Loucy (cell line): Measurements from ENCODE around the gene GTPBP4.

ENCODE experiments used
- EZH2phosphoT487 ChIP-seq: fragments of 200-600 bp; IDR thresholded peaks from 2 replicates; pipeline ENCODE4 v1.6.1; 2018; ENCODE audit warnings: antibody characterized with exemption, mild to moderate bottlenecking, moderate library complexity, borderline replicate concordance
- TF ChIP-seq, protein P1 (sequence below): fragments of 200-600 bp; sonication (generic); conservative IDR thresholded peaks from 2 replicates; pipeline ENCODE4 v1.5.1; 2014; ENCODE audit warnings: mild to moderate bottlenecking, antibody characterized with exemption, low read length

DNA sequence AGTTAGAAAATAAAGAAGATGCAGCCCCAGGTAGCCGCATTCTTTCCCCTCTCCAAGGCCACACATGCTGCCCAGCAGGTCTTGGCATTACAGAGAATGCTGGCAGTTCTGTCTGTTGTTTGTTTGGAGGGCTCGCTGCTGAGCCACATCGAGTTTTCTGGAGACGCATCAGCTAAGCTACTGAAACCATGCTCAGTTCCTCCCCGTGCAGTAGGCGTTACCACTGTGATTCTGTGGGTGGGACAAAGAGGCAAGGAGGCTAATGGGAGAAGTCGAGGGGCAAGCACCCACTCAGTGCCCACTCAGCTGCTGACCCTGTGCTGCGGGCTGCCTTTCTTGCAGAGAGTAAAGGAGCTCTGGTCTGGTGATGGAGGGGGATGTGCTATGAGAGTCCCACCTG lies 15.5 kb upstream of the GTPBP4 start:
- TF ChIP-seq, protein P1, sequence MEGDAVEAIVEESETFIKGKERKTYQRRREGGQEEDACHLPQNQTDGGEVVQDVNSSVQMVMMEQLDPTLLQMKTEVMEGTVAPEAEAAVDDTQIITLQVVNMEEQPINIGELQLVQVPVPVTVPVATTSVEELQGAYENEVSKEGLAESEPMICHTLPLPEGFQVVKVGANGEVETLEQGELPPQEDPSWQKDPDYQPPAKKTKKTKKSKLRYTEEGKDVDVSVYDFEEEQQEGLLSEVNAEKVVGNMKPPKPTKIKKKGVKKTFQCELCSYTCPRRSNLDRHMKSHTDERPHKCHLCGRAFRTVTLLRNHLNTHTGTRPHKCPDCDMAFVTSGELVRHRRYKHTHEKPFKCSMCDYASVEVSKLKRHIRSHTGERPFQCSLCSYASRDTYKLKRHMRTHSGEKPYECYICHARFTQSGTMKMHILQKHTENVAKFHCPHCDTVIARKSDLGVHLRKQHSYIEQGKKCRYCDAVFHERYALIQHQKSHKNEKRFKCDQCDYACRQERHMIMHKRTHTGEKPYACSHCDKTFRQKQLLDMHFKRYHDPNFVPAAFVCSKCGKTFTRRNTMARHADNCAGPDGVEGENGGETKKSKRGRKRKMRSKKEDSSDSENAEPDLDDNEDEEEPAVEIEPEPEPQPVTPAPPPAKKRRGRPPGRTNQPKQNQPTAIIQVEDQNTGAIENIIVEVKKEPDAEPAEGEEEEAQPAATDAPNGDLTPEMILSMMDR: no peak
- no peak for TF ChIP-seq EZH2phosphoT487
